ENCODE results near the gene ZNF316. TPM values are rescaled to one million over a fixed set of nuclear protein-coding genes. Genes with fewer than 3 reads are reported as not detected.

ZNF316 gene
- total and polyA plus RNA-seq, 10 donors = 9.5 to 60.5 (median 44.2) TPM

DNA sequence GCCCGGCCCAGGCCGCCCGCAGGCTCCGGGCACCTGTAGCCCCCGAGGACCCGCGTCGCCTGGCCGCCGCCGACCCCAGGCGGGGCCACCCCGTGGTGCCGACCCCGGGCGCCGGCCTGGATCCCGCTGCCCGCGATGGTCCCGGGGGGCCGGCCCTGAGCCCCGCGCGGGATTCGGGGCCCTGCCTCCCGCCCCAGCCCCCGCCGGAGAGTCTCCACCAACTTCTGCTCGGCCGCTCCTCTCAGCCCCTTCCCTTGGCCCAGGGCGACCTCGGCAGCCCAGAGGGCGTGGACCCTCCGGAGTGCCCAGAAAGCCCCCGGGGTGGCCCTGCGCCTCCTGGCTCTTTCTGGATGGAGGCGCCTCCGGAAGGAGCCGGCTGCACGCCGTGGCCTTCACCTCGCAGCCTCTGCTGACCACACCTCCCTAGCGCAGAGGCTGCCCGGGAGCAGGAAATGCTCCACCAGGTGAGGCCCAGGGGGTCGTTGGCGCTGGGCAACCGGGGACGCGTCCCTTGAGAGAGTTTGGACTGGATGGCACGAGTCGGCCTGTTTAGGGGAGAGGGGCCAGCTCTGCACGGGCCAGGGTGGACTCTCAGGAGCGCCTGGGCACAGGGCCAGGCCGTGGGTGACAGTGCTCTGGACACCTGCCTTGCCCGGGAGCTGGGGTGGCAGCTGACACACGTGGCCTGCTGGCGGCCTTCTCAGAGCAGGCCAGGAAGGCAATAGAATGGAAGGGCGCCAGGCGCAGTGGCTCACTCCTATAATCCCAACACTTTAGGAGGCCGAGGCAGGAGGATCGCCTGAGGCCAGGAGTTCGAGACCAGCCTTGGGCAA lies 21.2 kb upstream of the ZNF316 start:
- peak overlapping the region in 6 of 8 donors; percentile 13 to 73 (median 44) for H3K27ac ChIP-seq
- peaks cover 6 to 46% (median 28%) of the 10 kb centered on the region in 6 donors for H3K4me1 ChIP-seq
- H3K4me3 ChIP-seq = peak overlapping the region; percentile 50 to 84 (median 65)
- H3K9me3 ChIP-seq = no peaks in the 10 kb centered on the region
- no peak for DNase-seq
- intact Hi-C loops (cut with DNase I; ENCODE audit: low total_unique reads) = no loop called here
- WGBS, 5 donors = 11 to 44% (median 19%) methylated on average over 14 to 63 of the region's 63 CpGs
- H3K36me3 ChIP-seq = peaks cover 0 to 1% (median 0%) of the 10 kb centered on the region in 6 donors
- H3K27me3 ChIP-seq (replicated peaks in 1 of 7) = peaks cover 0 to 35% (median 0%) of the 10 kb centered on the region in 7 donors
- TF ChIP-seq POLR2AphosphoS5 (IDR thresholded peaks at IDR 0.05) (peak in 2 of 3 donors; percentile 23 to 54), POLR2A (IDR thresholded peaks at IDR 0.05) (no peak)

DNA sequence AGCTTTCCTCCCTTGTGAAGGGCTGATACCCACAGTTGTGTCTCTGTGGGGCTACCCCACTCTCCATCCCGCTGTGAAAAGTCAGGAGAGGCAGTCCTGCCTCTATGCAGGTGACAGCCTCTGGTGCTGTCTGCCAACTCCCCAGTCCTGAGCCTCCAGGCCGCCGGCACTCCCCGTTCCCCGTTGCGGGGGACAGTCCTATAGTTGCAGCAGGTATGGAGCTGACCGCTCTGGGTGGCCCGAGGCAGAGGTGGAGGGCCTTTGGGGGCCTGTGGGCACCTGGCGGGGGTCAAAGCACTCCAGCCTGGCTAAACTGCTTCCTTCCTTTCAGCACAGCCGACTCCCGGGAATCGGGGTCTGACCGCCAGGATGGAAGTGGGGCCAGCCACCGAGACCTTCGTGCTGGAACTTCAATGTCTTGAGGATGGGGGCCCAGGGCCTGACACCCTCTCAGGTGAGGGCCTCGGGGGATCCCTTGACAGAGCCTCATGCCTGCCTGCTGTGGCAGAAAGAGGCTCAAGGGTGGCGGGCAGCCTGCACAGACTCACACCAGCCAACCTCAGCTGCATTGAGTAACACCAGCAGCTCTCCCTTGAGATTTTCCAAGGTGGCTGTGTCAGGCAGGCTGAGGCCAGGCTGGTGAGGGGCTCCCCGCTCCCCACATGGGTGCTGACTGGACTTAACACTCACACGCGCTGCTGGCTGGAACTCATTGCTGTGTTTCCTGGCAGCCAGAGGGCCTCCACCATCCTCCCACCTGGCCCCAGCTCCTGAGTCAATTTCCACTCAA lies 20.1 kb upstream of the ZNF316 start:
- Histone ChIP-seq H3K27ac (no peak overlapping the region), H3K4me1 (peaks cover 6 to 57% (median 39%) of the 10 kb centered on the region in 6 donors), H3K4me3 (no peak overlapping the region), H3K9me3 (no peaks in the 10 kb centered on the region), H3K27me3 (replicated peaks in 1 of 7) (peaks cover 0 to 35% (median 0%) of the 10 kb centered on the region in 7 donors), H3K36me3 (peaks cover 0 to 10% (median 0%) of the 10 kb centered on the region in 6 donors)
- 88 to 96% (median 91%) methylated on average over 11 to 20 of the region's 20 CpGs for WGBS, 5 donors
- intact Hi-C loops (cut with DNase I; ENCODE audit: low total_unique reads) = no loop called here
- DNase-seq = no peak
- no peak for TF ChIP-seq POLR2AphosphoS5 (IDR thresholded peaks at IDR 0.05)
- no peak for TF ChIP-seq POLR2A (IDR thresholded peaks at IDR 0.05)
- TF ChIP-seq, protein P1, sequence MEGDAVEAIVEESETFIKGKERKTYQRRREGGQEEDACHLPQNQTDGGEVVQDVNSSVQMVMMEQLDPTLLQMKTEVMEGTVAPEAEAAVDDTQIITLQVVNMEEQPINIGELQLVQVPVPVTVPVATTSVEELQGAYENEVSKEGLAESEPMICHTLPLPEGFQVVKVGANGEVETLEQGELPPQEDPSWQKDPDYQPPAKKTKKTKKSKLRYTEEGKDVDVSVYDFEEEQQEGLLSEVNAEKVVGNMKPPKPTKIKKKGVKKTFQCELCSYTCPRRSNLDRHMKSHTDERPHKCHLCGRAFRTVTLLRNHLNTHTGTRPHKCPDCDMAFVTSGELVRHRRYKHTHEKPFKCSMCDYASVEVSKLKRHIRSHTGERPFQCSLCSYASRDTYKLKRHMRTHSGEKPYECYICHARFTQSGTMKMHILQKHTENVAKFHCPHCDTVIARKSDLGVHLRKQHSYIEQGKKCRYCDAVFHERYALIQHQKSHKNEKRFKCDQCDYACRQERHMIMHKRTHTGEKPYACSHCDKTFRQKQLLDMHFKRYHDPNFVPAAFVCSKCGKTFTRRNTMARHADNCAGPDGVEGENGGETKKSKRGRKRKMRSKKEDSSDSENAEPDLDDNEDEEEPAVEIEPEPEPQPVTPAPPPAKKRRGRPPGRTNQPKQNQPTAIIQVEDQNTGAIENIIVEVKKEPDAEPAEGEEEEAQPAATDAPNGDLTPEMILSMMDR (IDR thresholded peaks at IDR 0.05 in 8 of 11, conservative IDR thresholded peaks at IDR 0.05 in 3 of 11) = no peak

DNA sequence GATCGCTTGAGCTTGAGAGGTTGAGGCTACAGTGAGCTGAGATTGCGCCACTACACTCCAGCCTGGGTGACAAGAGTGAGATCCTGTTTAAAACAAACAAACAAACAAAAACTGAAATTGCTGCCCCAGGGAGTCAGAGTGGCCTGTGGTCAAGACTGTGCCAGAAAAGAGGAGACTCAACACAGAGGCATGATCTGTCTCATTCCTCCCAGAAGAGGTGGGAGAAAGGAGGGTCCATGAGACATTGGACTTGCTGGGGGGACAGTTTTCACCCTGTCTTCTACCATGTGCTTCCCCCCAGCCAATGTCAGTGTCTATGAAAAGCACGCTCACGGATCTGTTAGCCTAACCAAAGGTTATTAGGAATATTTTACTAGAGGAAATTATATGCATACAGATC lies 18.5 kb upstream of the ZNF316 start:
- 74 to 93% (median 86%) methylated on average over 4 of the region's 4 CpGs for WGBS, 5 donors
- H3K9me3 ChIP-seq = no peaks in the 10 kb centered on the region
- peaks cover 6 to 61% (median 42%) of the 10 kb centered on the region in 6 donors for H3K4me1 ChIP-seq
- intact Hi-C loops (cut with DNase I; ENCODE audit: low total_unique reads) = no loop called here
- H3K4me3 ChIP-seq = no peak overlapping the region
- no peak for TF ChIP-seq POLR2AphosphoS5 (IDR thresholded peaks at IDR 0.05)
- TF ChIP-seq, protein P1 (IDR thresholded peaks at IDR 0.05 in 8 of 11, conservative IDR thresholded peaks at IDR 0.05 in 3 of 11) = no peak
- no peak for DNase-seq
- H3K36me3 ChIP-seq = peaks cover 0 to 22% (median 3%) of the 10 kb centered on the region in 6 donors
- H3K27me3 ChIP-seq (replicated peaks in 1 of 7) = peaks cover 0 to 33% (median 0%) of the 10 kb centered on the region in 7 donors
- no peak overlapping the region for H3K27ac ChIP-seq

DNA sequence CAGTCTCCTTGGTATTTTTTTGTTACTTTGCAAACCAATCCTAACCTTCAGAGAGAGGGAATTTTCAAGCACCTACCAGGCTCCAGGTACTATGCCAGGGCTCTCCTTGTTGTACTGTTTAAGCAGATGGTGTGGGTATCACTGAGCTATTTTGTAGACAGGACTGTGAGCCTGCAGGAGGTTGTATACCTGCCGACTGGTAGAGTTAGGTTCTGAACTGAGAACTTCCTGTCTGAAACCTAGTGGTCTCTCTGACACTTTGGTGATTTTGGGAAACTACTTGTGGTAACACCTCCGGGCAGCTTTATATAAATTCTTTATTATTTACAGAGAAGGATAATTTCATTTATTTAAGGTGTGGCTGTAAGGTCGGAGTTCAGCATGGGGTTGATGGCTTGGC lies 17.2 kb upstream of the ZNF316 start:
- H3K4me1 ChIP-seq = peaks cover 6 to 66% (median 49%) of the 10 kb centered on the region in 6 donors
- H3K36me3 ChIP-seq = peaks cover 0 to 23% (median 3%) of the 10 kb centered on the region in 6 donors

More for the DNA sequence above, 17.2 kb upstream of the ZNF316 start:
- no peaks in the 10 kb centered on the region for H3K9me3 ChIP-seq
- TF ChIP-seq POLR2A (IDR thresholded peaks at IDR 0.05) = no peak
- TF ChIP-seq, protein P1 (IDR thresholded peaks at IDR 0.05 in 8 of 11, conservative IDR thresholded peaks at IDR 0.05 in 3 of 11) = no peak
- TF ChIP-seq POLR2AphosphoS5 (IDR thresholded peaks at IDR 0.05) = no peak
- 53 to 72% (median 68%) methylated on average over 3 of the region's 3 CpGs for WGBS, 5 donors
- H3K4me3 ChIP-seq = no peak overlapping the region
- DNase-seq = no peak
- intact Hi-C loops (cut with DNase I; ENCODE audit: low total_unique reads) = no loop called here
- peak overlapping the region in 1 of 8 donors; percentile 53 for H3K27ac ChIP-seq
- H3K27me3 ChIP-seq (replicated peaks in 1 of 7) = peaks cover 0 to 19% (median 0%) of the 10 kb centered on the region in 7 donors

Data from spleen (tissue), 11 donors.